Limb (tissue), 2 donors: Measurements from ENCODE around the gene MYOT.
A peak's percentile ranks its signal among the peaks of the same experiment; 100 is the strongest.

Experiments used
- DNase-seq, 2 donors: peaks; one replicate each; pipeline ENCODE4 v3.0.0-alpha.2; 2016; ENCODE audit errors: extremely low spot score in 2 of 2

Gene MYOT, protein sequence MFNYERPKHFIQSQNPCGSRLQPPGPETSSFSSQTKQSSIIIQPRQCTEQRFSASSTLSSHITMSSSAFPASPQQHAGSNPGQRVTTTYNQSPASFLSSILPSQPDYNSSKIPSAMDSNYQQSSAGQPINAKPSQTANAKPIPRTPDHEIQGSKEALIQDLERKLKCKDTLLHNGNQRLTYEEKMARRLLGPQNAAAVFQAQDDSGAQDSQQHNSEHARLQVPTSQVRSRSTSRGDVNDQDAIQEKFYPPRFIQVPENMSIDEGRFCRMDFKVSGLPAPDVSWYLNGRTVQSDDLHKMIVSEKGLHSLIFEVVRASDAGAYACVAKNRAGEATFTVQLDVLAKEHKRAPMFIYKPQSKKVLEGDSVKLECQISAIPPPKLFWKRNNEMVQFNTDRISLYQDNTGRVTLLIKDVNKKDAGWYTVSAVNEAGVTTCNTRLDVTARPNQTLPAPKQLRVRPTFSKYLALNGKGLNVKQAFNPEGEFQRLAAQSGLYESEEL

DNA sequence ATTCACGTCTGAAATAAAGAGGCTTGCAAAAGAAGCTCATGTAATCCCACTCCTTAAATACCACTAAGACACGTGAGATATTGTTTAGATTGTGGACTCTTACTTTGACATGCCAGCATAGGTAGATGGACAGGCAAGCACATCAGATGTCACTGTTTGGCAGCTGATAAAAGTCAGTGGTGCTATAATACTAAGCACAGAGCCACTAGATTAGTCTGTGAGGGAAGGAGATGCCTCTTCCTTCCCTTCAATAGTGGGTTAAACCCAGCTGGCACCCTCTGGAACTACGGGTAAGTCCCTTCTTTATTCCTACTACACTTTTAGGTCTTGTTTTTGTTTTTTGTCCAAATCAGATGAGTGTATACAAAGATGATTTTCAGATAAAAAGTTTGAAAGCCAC, at the start of gene MYOT:
MYOT (plus strand) TSS at position 197 of the 400 bp plus-strand sequence. CDS start 2,792 bp downstream, outside the sequence.
- no peak for DNase-seq

DNA sequence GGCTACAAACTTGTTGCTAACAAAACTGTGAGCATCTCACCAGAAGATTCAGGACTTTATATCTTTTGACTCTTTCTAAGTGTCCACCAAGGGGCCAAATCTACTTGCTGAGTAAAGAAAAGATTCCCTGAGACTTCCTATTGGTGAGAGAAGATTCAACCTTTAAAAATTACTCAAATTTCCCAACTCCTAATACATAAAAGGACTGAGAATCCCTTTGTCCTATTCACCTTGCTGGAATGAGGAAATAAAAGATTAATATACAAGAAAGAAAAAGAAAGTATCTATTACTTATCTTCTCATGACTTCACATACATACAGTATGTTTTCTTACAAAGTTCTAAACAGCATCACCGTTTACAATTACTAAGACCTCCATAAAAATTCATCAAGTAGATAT, 47.9 kb upstream of the MYOT start:
- DNase-seq, result no peak

DNA sequence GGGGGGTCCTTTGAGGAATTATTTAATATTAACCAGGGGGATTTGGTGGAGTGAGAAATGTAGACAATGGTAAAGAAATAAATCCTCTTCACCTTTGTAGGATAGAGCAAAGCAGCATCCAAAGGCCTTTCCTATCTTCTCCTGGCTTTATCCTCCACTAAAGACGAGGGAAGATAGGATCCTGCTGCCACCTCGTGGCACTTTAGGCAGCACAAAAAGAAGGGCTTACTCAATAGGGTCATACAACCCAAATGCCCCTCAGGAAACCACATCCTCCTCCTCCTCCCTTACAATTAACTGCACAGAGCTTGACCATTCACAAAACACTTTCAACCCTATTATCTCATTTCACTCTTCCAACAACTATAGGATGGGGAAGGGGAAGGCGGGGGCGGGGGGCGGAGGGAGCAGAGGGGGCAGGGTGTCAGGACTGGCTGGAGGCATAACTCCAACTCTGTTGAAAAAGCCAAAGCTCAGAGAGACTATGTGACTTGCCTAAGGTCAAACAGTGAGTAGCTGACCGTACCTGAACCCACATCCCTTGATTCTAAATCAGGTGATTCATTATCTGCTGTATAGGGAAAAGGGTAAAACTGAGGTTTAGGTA, 45.4 kb upstream of the MYOT start:
- no peak for DNase-seq

DNA sequence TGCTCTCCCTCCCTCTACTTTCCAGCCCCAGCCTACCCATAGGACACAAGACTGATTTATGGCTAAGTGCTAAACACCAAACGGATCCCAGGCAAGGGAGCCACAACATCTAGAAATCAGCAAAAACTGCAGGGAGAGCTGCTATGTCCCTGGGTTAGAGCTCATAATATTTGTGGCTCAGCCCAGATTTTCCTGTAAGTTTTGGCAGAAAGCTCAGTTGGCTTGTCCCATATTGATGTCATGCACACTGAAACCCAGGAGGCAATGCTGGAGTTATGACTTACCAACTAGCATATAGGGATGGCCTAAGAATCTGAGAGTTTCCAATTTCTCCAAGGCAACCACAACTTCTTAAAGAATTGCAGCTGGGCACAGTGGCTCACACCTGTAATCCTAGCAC, 44.7 kb upstream of the MYOT start:
- DNase-seq, result peak in 1 of 2 donors; percentile 21

DNA sequence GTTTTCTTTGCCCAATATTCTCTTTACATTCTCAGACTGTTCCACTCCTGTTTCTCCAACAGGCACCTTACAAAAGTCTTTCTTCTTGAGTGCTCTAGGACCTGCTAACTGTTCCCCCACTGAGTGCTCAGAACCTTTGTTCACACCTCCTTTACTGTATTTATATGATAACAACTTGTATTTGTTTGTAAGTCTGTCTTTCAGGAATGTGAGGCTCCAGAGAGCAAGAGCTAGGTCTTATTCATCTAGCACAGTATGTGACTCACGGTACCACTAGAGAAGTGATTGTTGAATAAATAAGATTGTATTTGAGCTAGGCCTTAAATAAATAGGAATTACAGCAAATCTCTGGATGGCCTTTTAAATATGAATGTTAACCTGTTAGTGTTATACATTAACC, 42.5 kb upstream of the MYOT start:
- no peak for DNase-seq

DNA sequence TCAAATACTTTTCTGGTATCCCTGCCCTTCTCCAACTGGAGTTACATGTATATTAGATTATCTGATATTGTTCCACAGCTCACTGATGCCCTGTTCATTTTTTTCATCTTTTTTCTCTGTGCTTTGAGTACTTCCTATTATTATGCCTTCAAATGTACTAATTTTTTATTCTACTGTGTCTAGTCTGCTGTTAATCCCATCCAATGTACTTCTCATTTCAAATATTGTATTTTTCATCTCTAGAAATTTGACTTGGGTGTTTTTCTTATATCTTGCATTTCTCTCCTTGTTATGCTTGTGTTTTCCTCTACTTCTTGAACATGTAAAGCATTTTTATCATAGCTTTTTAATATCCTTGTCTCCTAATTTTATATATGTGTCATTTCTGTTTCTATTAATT, 41.6 kb upstream of the MYOT start:
- no peak for DNase-seq

DNA sequence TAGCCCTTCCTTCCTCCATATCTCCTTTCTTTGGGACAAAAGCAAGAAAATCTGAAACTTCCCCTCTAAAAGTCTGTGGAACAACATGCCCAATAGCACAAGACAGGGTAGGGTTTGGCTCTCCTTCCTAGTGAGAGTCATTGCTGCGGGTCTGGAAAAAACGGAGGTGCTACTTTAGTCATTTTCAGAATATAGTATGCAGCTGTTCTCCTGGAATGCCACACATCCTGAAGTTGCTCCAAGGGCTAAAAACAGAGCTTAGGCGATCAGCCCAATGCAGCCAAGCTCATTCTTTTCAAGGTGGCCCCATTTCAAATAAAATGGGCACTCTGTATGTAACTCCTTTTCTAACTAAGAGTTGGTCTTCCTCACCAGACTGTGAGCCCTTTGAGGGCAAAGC, 39.5 kb upstream of the MYOT start:
- DNase-seq, result peak in 1 of 2 donors; percentile 25

DNA sequence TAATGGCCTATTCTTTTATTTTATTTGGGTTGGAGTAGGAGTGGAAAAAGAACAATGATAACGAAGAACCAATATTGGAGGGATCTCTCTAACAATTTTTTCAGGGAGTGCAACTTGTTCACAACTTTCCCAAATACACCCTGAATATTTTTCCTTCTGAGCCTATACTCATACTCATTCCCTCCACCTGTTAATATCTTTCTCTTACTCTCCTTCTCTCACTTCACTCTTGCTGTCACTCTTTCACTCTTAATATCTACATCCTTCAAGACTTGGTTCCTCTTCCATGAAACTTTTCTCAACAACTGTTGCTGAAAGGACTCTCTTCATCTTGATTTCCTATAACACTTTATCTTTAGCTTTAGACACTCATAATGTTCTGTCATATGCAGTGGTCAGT, 39.0 kb upstream of the MYOT start:
- no peak for DNase-seq

DNA sequence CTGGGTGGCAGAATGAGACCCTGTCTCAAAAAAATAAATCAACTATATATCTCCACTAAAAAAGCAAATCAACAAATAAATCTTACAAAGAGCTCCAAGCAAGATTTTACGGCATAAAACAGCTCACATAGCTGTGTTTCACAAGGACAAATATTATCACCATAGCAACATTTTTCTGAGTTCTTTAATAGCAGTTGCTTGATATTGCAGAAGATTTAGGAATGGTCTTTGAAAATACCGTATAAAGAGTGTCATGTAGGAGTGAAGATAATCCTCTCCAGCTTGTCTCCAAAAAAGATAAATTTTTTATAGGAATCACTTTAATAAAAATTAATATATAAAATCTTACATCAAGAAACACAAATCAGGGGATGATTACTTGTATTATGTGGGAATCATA, 36.6 kb upstream of the MYOT start:
- DNase-seq, result no peak

DNA sequence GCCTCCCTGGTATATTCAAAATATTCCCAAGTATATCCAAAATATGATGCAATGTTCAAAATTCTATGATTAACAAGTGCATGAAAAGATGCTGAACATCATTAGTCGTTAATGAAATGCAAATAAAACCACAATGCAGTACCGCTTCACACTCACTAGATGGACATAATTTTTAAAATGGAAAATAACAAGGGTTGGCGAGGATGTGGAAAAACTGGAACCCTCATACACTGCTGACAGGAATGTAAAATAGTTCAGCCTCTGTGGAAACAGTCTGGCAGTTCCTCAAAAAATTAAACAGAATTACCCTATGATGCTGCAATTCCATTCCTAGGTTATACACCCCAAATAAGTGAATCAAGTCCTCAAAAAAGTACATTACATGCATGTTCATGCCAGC, 36.1 kb upstream of the MYOT start:
- DNase-seq, result peak in 1 of 2 donors; percentile 14

DNA sequence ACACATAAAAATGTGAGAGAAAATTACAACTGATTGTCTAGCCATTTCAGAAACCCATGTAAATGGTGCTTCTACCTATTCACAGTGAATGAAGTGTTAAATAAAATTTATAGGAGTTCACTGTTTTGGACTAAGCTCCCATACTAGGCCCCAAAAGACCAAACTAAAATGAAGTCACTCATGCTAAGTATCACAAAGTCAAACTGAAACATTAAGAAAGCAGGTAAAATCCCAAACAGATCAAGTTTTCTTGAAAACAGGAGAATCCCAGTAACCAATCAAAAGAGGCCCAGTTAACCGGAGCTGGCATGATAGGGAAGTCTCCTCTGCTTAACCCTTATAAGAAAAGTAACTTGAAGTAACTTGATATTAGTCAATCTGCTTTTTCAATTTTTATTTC, 35.2 kb upstream of the MYOT start:
- no peak for DNase-seq

DNA sequence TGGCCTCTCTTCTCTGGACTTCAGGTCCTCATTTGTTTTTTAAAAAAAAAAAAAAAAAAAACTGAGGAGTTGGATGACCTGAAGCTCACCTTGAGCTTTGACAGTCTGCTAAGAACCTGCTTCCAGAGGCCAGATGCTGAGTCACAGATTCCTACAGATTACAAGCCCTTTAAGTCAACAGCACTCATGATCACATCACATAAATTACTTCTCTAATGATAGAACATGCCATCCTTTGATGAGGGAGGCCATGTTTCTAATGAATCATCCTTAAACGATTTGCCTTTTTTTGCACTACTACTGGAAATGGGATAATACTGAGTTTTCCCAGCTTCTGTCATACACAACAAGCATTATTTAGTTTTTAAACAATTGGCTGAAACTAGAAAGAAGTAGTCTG, 34.2 kb upstream of the MYOT start:
- DNase-seq, result no peak

DNA sequence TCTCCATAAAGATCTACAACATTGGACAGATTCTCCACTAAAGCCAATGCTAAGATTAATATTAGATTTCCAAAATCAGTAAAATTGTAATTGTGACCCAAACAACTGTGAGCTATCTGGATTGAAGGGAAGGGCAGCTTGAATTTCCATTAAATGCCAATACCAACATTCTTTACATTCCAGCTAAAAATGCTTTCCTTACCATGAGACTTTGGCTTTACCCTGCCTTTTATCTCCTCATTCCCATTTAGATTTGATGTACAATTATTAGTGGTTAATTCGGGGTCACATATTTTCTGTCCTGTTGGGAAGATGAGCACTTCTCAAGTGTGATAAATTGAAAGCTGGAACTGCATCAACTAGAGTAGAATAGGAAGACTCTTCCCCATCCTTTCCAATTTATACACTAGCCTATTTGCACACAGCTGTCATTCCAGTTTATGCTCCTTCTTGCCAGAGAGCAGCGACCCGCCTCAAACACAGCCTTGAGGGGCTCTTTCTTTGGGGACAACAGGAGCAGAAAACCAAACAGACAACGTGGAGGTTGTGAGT, 33.1 kb upstream of the MYOT start:
- peak in 1 of 2 donors; percentile 36 for DNase-seq

DNA sequence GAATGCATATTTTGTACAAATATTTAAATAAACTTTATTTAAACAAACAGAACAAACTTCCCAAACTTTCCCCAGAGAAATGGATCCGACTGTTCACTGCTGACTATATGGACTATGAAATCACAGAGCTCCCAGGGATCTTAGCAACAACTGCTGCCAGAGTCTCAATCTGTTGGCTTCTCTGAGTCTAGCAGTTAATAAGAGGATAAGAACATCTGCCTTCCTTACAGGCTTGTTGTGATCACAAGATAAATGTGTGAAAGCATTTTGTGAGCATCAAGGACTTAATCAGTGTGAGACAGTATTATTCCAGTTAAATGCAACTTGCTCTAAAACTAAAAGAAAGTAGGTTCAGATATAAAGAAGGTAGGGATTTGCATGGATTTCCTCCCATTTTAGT, 31.4 kb upstream of the MYOT start:
- DNase-seq, result peak in 1 of 2 donors; percentile 33

DNA sequence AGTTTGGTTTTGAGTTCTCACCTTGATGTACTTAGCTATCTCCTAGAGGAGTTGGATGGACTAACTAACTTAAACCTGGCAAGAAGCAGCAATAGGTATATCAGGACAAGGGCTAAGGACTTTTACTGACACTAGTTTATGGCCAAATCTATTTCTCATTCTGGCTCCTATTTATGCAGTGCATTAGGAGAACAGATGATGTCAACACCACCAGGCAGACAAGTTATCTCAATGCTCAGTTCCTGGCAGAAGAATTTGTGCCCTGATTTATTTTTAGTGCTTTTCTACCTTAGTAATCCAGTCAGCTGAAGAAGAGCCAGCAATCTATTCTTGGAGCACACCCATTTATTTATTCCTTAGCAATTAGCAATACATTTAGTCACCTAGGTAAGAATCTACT, 30.7 kb upstream of the MYOT start:
- DNase-seq, result peak in 1 of 2 donors; percentile 14

DNA sequence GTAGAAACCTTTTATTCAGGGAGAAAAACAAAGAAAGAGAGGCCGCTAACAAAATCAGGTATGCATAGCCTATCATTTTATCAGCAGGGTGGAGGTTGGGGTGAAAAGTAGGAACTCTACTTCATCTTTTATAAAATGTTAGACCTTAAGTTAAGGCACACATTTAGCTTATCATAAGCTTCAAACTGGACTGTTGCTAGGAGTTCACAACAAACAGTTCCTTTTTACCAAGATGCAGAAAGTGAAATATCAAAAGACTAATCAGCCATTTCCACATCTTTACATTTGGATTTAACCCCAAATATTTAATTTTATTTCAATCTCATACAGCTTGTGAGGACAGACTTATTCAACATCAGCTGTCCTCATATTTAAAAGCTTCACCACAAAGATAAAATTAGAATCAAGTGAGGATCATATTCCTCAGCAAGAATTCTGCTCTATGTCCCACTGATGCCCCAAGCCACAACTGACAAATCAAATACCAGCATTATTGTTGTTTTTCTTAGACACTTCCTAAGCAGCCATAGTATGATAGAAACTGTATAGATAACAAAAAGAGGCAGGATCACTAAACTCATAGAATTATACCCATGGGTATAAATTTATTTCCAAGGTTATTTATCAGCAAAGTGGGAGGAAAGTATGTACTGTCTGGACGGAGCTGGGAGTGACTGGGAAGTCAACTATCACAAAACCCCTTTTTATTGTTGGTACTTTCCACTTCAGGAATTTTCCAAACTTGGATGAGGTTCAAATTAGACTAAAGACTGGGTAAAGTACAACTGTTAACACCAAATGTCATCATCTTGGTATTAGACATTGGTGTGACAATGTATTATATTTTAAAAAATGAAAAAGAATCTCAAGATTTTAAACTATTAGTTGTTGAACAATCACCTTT, 29.9 kb upstream of the MYOT start:
- no peak for DNase-seq

DNA sequence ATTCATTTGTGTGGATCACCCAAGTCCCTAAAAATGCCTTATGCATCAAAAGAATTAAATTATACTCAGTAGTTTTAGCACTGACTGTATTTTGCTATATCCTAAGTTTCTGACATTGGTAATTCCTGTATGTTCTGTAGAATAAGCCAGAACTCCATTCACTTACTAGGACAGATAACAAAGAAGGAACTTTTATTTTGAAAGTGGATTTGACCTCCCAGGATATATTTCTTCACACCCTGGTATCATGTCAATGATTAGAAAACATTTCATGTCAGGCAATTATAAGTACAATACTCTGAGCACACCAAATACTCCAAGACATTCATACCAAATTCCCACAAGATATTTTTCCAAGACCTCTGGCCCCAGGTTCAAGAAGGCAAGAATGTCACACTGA, 28.7 kb upstream of the MYOT start:
- no peak for DNase-seq

DNA sequence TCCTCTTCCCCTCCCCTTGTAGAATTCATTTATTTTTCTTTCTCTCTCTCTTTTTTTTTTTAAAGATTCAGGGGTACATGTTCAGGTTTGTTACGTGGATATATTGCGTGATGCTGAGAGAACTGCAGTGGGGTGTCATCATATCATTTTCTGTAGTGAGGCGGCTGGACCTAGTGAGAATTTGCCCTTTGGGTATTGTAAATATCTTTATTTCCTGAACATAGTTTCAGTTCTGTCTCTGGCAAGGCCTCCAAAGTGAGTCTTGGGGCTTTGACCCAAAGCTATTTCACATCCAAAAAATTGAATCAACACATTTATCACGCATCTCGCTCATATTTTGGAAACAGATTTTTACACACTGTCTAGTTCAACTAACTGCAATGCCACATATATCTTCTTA, 25.4 kb upstream of the MYOT start:
- no peak for DNase-seq

DNA sequence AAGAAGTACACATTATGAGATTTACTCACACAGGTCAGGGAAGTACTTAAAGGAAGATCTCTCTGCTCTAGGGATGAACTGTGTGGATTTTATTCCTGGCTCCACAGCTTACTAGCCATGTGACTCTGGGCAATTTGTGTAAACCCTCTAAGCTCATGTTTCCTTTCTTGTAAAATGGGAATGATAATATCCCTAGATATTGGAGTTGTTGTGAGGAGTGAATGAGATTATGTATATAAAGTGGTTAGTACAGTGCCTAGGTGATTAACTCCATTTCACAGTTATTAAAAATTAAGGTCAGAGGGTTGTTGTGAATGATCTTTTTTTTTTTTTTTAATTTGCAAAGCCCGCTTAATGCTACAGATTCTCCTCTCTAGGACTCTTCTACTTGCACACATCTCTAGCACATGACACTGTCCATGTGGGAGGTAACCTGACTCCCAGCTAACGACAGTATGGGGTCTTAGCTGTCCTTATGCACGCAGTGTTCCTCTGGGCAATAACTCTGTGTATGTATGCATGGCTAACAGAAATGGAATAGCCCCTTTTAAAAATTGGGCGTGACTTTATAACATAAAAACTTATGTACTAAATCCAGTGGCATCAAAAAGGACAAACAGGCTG, 23.9 kb upstream of the MYOT start:
- no peak for DNase-seq

DNA sequence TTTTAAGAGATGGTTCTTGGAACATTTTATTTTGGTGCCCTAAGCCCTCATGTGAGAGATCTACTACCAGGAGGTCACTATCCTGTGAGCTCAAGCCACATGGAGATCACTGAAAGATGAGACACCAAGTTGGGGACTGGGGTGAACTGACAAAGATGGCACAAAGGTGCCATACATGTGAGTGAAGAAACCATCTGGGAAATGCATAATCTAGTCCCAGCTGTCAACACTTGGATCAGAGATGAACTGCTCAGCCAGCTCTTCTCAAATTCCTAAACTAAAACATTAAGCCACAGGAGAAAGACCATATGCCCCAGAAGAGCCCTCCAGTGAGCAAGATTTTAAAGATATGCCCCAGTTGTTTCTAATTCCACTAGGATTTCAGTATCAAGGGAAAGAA, 22.2 kb upstream of the MYOT start:
- peak in 1 of 2 donors; percentile 16 for DNase-seq

DNA sequence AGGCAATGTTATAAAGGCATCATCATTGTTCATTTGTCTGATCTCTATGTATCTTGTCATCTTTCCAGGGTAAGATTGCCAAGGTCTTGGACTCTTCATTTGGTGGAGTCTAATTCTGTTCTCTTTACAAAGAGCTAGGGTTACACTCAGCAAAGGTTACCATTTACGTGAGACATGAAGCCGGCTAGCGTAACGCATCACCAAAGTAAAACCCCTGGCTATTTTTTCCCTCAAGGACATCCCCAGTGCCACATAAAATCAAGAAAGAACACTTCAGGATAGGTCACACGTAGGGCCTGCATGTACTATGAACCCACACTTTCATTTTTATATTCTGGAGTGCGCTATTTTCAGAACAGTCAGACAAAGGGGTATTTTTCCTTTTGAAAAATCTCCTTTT, 20.0 kb upstream of the MYOT start:
- DNase-seq, result no peak
